Dermis blood vessel endothelial cell (primary cell): Measurements from ENCODE around the gene NLGN1. TPM values are rescaled to one million over a fixed set of nuclear protein-coding genes. Genes with fewer than 3 reads are reported as not detected.

ENCODE experiments used
- DNase-seq: peaks from one replicate; pipeline ENCODE4 v3.0.0; 2010
- total RNA-seq: library from RNA; depleted of rRNA; stranded (reverse); fragments of >200 nt; gene quantifications from 2 replicates; pipeline ENCODE4 v1.2.3, GENCODE V29; 2014

The NLGN1 gene
- total RNA-seq, 1 donor from 2014 or later, result 1.4 TPM

- DNase-seq, result peak; percentile 41
Measured at GRCh38 chr3:173920386-173920785, 522.8 kb downstream of the NLGN1 start.

- DNase-seq, result no peak
Measured at GRCh38 chr3:173921732-173922131, 524.2 kb downstream of the NLGN1 start.

- no peak for DNase-seq
Measured at GRCh38 chr3:173923204-173923603, 525.7 kb downstream of the NLGN1 start.

- DNase-seq, result no peak
Measured at GRCh38 chr3:173930251-173930650, 532.7 kb downstream of the NLGN1 start.

GRCh38 chr3:173932624-173933023 is 535.1 kb downstream of the NLGN1 start:
- peak; percentile 52 for DNase-seq

- no peak for DNase-seq
Measured at GRCh38 chr3:173933113-173933512, 535.6 kb downstream of the NLGN1 start.

GRCh38 chr3:173936316-173936715 is 538.8 kb downstream of the NLGN1 start:
- DNase-seq, result no peak

GRCh38 chr3:173938159-173938558 is 540.6 kb downstream of the NLGN1 start:
- DNase-seq, result peak; percentile 73

- no peak for DNase-seq
Measured at GRCh38 chr3:173938616-173939015, 541.1 kb downstream of the NLGN1 start.

GRCh38 chr3:173939331-173939730 is 541.8 kb downstream of the NLGN1 start:
- DNase-seq, result peak; percentile 55

GRCh38 chr3:173943264-173943663 is 545.7 kb downstream of the NLGN1 start:
- DNase-seq, result no peak

- no peak for DNase-seq
Measured at GRCh38 chr3:173945170-173945569, 547.6 kb downstream of the NLGN1 start.

- no peak for DNase-seq
Measured at GRCh38 chr3:173945806-173946205, 548.3 kb downstream of the NLGN1 start.

GRCh38 chr3:173954647-173955046 is 557.1 kb downstream of the NLGN1 start:
- no peak for DNase-seq

- DNase-seq, result no peak
Measured at GRCh38 chr3:173957646-173958045, 560.1 kb downstream of the NLGN1 start.

- no peak for DNase-seq
Measured at GRCh38 chr3:173958805-173959204, 561.3 kb downstream of the NLGN1 start.

GRCh38 chr3:173970281-173970680 is 572.7 kb downstream of the NLGN1 start:
- DNase-seq, result no peak

- no peak for DNase-seq
Measured at GRCh38 chr3:173976281-173976680, 578.7 kb downstream of the NLGN1 start.

GRCh38 chr3:173977747-173978146 is 580.2 kb downstream of the NLGN1 start:
- DNase-seq, result no peak

- no peak for DNase-seq
Measured at GRCh38 chr3:173983343-173983742, 585.8 kb downstream of the NLGN1 start.

- no peak for DNase-seq
Measured at GRCh38 chr3:173986861-173987410, 589.4 kb downstream of the NLGN1 start.

GRCh38 chr3:173988909-173989308 is 591.4 kb downstream of the NLGN1 start:
- no peak for DNase-seq

GRCh38 chr3:173992416-173992815 is 594.9 kb downstream of the NLGN1 start:
- DNase-seq, result no peak

GRCh38 chr3:173993299-173993698 is 595.8 kb downstream of the NLGN1 start:
- peak; percentile 56 for DNase-seq

GRCh38 chr3:174000675-174001074 is 603.1 kb downstream of the NLGN1 start:
- DNase-seq, result no peak
